Hindlimb muscle (tissue), 1 donor: Measurements from ENCODE around the gene TMIE. TPM values are rescaled to one million over a fixed set of nuclear protein-coding genes. Genes with fewer than 3 reads are reported as not detected.

Source experiments
- DNase-seq: peaks from one replicate; pipeline ENCODE4 v3.0.0-alpha.2; 2013
- polyA plus RNA-seq: library from polyadenylated mRNA; unstranded; fragments of 120-200 nt; gene quantifications from one replicate; pipeline ENCODE4 v1.2.1, GENCODE V29; 2013; ENCODE audit not compliant: insufficient read length

Gene TMIE
- polyA plus RNA-seq: 0.63 TPM

- DNase-seq: no peak
These were observed at the start of gene TMIE for GRCh38 chr3:46701181-46701939. Gene TMIE (plus strand): TSS chr3:46701392. CDS start chr3:46701488, 96 bp downstream.

DNA sequence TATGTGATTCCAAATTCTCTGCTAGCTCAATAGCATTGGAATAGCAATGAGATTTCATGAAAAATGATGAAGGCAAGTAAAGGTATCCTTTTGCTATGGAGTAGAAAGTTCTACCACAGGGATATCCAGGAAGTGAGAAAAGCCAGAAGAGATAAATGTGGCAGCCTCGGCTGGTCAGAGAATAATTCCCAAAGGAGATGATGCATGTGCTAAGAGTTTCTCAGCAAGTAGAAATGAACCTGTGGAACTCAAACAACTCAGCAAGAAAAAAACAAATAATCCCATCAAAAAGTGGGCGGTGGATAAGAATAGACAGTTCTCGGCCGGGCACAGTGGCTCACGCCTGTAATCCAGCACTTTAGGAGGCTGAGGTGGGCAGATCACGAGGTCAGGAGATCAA lies 45.9 kb upstream of the TMIE start:
- no peak for DNase-seq

DNA sequence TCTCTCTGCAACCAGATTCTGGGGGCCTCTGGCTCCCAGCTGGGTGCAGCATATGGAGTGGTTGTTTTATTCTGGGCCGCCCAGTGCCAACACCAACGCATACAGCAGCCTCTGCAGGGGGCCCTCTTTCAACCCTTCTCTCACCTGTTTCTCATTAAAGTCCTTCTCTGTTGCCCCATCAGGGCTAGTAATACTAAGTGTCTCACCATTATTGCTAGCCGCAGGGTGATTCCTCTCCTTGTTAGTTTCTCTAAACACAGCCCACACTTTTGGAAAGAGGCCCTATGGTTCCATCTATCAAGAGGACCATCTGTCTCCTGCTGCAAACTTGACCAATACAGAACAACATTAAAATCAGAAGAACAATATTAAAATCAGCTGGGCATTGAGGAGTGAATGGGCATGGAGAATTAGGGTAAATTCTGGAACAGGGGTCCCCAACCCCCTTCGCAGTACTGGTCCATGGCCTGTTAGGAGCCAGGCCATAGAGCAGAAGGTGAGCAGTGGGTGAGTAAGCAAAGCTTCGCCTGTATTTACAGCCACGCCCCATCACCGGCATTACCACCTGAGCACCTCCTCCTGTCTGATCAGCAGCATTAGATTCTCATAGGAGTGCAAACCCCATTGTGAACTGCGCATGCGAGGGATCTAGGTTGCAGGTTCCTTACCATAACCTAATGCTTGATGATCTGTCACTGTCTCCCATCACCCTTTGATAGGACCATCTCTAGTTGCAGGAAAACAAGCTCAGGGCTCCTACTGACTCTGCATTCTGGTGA lies 44.2 kb upstream of the TMIE start:
- no peak for DNase-seq

DNA sequence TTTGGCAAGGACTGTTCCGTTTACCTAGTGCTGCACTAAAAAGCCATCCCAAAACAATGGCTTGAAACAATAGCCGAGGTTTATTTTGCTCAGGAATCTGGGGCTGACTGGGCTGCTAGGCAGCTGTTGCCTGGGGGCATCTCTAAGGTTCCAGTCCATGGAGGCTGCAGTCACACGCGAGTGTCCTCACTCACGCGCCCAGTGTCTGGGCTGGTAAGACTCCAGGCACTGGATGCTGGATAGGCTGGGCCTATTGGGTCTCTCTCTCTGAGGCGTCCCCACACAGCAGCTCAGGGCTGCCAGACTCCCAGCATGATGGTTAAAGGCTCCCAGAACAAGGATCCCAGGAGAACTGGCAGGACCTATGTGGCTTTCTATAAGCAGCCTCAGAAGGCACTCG lies 41.9 kb upstream of the TMIE start:
- DNase-seq: no peak

GRCh38 chr3:46660003-46660402 lies 41.2 kb upstream of the TMIE start:
- no peak for DNase-seq

DNA sequence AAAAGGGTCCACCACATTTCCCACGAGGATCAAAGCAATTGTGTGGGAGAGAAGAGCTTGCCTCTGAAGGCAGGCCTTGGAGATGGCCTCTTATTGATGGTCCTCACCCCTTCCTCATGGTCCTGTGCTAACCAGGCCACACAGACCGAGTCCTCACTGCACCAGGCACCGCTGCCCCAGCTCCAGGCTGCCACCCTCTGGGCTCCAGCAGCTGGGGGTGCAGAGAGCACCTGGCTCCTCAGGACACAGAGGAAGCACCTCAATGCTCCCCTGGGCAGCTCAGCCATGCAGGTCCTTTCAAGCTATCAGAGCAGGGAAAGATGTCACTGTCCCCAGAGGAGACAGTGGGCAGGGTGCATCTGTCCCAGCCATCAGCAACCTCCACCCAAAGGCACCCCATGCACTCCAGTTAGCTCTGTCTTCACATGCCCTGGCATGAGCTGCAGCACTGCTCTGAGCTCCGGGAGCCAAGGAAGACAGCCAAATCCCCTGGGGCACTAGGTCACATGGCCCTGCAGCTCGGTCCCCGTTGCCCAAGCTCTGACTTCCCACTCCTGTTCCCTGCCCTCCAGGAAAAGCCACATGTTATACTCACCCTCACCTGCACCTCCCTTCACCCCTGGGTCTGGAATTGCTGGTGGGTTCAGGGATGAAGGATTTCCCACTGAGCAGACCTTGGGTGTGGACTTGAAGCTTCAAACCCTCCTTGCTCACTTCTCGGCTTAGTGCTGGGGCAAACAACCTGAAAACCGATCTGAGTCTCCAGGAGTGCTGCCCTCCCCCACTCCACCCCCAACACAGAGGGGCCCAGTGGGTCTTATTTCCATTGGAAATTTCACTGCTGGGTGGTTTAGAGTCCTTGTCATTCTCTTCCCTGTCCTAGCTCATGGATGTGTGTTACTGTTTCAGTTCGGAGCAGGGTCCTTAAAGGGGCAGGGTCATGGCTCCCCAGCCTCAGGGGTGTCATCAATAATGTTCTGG lies 40.4 kb upstream of the TMIE start:
- no peak for DNase-seq

DNA sequence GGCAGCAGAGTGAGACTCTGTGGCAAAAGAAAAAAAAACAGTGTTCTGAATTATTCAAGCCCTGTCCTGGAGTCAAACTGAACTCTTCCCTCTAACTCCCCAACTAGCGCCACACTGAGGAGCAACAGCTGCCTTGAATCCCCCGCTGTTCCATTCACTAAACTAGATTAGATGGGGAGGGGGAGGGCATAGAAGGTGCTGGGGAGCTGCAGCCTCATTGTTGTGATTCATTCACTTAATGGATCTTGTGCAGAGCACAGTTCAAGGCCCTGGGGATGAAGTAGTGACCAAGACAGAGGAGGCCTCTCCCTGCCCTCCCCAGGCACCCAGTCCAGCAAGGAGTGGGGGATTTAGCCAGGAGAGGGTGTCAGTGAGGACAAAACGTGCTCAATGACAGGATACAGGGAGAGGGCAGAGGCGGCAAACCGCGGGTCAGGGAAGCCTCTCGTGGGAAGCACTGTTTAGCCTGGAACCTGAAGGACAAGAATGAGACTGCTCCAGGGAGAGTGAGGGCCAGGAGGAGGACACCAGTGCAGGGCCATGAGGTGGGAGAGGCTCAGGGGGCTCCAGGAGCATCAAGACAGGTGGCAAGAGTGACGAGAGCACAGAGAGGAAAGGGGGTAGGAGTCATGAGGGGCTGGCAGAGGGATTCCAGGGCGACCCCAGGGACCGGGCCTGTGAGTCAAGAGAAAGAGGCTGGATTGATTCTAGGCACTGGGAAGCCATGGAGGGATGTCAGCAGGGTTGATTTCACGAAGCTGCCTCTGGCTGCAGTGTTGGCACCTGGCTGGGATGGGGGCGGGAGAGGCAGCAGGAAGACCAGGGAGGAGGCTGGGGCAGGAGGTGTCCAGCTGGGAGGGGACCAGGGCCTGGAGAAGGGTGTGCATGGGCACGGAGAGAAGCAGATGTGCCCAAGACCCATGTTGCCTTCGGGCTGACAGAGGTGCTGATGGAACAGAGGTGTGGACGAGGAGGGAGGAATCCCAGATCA lies 39.1 kb upstream of the TMIE start:
- DNase-seq: no peak

- DNase-seq: peak; percentile 55
These were observed 38.2 kb upstream of the TMIE start for GRCh38 chr3:46662771-46663551.

GRCh38 chr3:46663591-46664135 lies 37.5 kb upstream of the TMIE start:
- DNase-seq: peak; percentile 21

DNA sequence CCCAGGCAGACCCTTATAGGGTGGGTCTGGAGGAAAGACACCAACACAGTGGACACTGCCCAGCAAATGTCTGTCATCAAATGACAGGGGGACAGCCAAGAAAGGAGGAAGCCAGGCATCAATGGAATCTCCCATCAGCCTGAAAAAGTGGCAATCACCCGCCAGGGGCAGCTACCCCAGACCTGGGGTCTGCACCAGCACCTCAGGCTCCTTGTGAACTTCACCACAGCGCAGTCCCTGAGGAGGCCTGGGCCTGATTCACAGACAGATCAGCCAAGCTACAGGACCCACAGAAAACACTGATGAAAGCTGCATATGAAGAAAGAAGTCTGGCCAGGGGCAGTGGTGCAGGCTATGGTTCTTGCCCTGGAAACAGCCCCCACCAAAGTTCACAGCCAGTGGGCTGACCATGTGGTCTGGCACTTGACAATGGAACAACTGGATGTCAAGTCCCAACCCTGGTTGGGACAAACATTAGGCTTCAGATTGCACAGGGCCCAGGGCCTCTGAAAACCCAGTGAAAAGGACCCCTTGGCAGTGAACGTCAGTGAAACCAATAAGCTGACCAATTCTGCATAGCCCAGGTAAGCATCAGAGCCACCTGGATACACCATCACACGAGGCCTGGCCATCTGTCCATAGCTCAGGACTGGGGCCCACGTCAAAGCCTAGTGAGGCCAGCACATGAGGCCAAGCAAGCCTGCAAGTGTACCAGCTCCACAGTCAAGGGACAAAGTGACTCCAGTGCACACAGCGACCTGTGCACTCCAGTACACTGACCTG lies 36.8 kb upstream of the TMIE start:
- no peak for DNase-seq

DNA sequence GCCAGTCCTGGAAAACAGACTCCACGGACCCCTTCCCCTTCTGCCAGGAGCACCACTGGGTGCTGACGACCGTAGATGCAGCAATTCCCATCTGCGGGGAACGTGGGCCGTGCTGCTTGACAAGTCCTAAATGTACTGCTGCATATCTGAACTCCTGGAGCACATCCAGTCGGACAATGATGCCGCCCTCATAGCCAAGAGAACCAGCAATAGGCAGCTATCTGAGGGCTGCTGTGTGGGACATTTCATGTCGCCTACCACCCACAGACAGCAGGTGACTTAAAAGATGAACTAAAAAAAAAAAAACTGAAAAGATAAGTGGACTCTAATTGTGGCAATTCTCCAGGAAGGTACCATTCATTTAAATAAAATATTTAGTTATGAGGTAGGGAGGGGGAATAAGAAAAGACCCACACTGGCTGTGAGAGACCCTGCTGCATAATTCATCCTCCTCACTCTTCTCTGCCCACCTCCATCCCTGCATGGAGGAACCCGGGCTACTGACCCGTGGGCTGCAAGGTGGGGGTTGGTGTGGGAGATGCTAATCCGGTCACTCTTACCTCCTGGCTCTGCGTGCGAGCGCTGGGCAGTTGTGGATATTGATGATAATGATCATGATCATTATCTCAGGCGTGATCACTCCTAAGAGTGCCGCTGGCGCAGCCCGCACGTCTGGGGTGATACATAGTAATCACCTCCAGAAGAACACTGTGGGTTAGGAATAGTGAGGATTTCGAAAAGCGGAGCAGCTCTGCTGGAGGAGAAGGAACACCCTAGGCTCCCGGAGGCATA lies 36.0 kb upstream of the TMIE start:
- DNase-seq: no peak

GRCh38 chr3:46665763-46666452 lies 35.3 kb upstream of the TMIE start:
- no peak for DNase-seq

DNA sequence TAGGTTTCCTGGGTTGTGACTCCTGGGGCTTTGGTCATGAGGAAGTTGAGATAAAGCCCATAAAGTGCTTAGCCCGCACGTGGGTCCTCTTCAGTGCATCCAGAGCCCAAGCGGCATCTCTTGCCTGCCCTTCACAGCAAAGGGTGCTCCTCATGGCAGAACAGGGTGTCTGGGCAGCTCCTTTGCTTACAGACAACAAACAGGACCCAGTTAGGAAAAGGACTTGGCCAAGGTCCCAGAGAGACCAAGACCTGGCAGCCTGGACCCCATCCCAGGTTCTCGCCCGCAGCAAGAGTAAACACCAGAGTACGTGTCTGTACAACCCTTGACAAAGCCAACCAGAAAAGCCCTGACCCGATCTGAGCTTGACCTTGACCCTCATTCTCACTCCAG lies 34.7 kb upstream of the TMIE start:
- no peak for DNase-seq

DNA sequence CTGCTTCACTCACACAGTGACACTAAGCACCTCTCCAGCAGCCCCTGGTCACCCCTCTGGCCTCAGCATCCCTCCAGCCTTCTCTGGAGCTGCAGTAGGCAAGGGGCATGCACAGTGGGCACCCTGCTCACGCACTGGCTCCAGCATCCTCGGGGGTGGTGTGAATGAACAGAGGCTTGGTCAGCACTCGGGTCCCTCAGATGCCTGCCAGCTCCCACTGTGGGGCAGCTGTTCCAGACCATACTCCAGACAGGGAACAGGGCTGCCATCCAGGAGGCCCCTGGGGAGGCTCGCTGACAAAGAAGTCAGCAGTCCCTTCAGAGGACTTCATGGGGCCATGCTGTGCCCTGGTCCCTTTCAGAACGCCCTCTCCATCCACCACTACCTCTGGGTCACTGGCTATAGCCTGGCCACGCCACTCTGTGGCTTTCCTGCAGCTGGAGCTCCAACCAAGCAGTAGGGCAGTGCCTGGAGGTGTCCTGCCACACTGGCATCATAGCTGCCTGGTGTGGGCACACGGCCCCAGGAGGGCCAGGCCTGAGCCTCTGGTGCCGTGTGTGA lies 34.1 kb upstream of the TMIE start:
- no peak for DNase-seq

- DNase-seq: no peak
These were observed 33.5 kb upstream of the TMIE start for GRCh38 chr3:46667657-46668056.

DNA sequence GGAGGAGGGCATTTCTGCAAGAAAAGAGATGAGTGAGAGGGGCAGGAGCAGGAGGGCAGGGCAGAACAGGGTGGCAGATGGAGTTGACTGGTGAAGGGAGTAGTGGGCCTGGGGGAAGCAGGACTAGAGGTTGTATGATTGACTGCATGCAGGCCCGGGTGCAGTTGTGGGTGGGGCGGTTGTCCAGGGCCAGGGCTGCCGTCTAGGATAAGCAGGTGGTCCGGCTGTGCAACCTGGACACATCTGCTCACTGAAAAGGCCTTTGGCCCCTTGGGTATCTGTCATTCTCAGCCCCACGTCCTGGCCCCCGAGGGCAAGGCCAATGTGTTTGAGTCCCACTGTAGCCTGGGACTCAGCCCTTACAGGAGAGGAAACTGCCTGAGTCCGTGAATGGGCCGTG lies 33.1 kb upstream of the TMIE start:
- DNase-seq: no peak

DNA sequence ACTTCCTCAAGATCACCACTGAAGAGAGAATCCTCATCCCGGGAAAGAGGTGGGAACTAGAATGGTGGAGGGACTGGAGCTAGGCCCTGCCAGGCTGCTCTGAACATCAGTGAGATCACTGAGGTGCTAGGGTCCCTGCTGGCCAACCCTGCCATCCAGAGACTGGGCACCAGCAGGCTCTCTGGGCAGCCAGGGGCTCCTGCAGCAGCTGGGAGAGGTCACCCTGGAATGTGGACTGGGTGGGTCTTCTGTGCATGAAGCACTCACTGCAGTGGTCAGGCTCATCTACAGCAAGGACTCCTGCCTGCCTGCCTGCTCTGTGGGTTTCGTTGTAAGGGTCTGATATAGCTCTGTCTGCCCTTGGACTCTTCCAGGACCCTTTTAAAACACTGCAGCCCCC lies 32.6 kb upstream of the TMIE start:
- DNase-seq: no peak
